HepG2 (cell line): ENCODE results near the gene CCSER1. TPM values are rescaled to one million over a fixed set of nuclear protein-coding genes. Genes with fewer than 3 reads are reported as not detected.

Source experiments
- ATAC-seq: fragments of 200-7000 bp; cut with Tn5 transposase; 3 replicates; pipeline ENCODE4 v1.9.1; 2020; ENCODE audit warnings: mild to moderate bottlenecking, moderate library complexity
- BruUV-seq: library from RNA; stranded (reverse); fragments of 400-500 nt; replicated peaks from 2 replicates; lab custom pipeline; 2021; lab: Mats Ljungman, UMichigan
- CTCF ChIA-PET: fragments of 300-600 bp; formaldehyde crosslinking; extraction: SDS; loops from one replicate; lab custom pipeline; 2021; ENCODE audit warnings: low total read pairs, inconsistent platforms, low intra/inter-chr PET ratio; lab: Yijun Ruan, JAX
- POLR2A ChIA-PET: fragments of 350-600 bp; sonication (Branson Sonifier 250); formaldehyde crosslinking; loops from one replicate; lab custom pipeline; 2020; ENCODE audit warnings: antibody characterized with exemption, inconsistent platforms; lab: Yijun Ruan, JAX
- DNase-seq: peaks from one replicate; pipeline ENCODE4 v3.0.0-alpha.2; 2015; ENCODE audit warnings: low spot score
- FAIRE-seq: peaks from 3 replicates; lab custom pipeline; 2011; peaks lifted over from hg19 to GRCh38; lab: Jason Lieb, UNC
- H2AFZ ChIP-seq: one replicate; pipeline ENCODE4 v1.6.1; 2011; ENCODE audit warnings: low read length, inconsistent platforms
- H3K27ac ChIP-seq: fragments of 300-600 bp; 3 replicates; pipeline ENCODE4 v1.8.0; 2011; ENCODE audit warnings: mixed run types, mild to moderate bottlenecking, mixed read lengths, low read length, inconsistent platforms; ENCODE audit not compliant: insufficient read depth; ENCODE audit errors: extremely low read length
- H3K27me3 ChIP-seq, 2 experiments: fragments of 200-600 bp in 1 of 2; 2 replicates in 1 of 2; 3 replicates in 1 of 2; pipeline versions ENCODE4 v1.6.0 to v1.8.0; 2011; ENCODE audit warnings: low read length in 2 of 2, mild to moderate bottlenecking in 2 of 2, moderate library complexity in 2 of 2, inconsistent platforms in 1 of 2; ENCODE audit not compliant: insufficient read depth in 2 of 2, control insufficient read depth in 1 of 2
- H3K36me3 ChIP-seq, 2 experiments: fragments of 200-600 bp in 1 of 2; replicated peaks in 1 of 2; 2 replicates in 1 of 2; 3 replicates in 1 of 2; pipeline versions ENCODE4 v1.5.1 to v1.8.0; 2011; ENCODE audit warnings: low read length in 2 of 2, inconsistent platforms in 1 of 2; ENCODE audit not compliant: insufficient read depth in 2 of 2, control insufficient read depth in 1 of 2
- H3K4me1 ChIP-seq: 2 replicates; pipeline ENCODE4 v1.5.1; 2012; ENCODE audit warnings: low read length, inconsistent platforms; ENCODE audit not compliant: insufficient read depth
- H3K4me2 ChIP-seq: 2 replicates; pipeline ENCODE4 v1.6.0; 2011; ENCODE audit warnings: low read depth, low read length, inconsistent platforms
- H3K4me3 ChIP-seq, 3 experiments: fragments of 200-600 bp in 1 of 3; sonication (generic), shearing (Covaris generic) in 1 of 3; replicated peaks in 1 of 3; 2 replicates each; pipeline ENCODE4 v1.5.1; 2011 to 2016; ENCODE audit warnings: low read length in 3 of 3, inconsistent platforms in 2 of 3, low read depth in 2 of 3, mild to moderate bottlenecking in 2 of 3, control low read depth in 1 of 3, mixed read lengths in 1 of 3; ENCODE audit not compliant: insufficient read depth in 1 of 3
- H3K79me2 ChIP-seq: one replicate; pipeline ENCODE4 v1.6.1; 2011; ENCODE audit warnings: low read length, inconsistent platforms; ENCODE audit not compliant: insufficient read depth
- H3K9ac ChIP-seq: 2 replicates; pipeline ENCODE4 v1.6.0; 2011; ENCODE audit warnings: mild to moderate bottlenecking, low read depth, low read length, inconsistent platforms; ENCODE audit not compliant: insufficient read depth
- H3K9me3 ChIP-seq: 2 replicates; pipeline ENCODE4 v1.5.1; 2012; ENCODE audit warnings: mild to moderate bottlenecking, low read length
- H4K20me1 ChIP-seq: 2 replicates; pipeline ENCODE4 v1.6.0; 2011; ENCODE audit warnings: inconsistent platforms, mild to moderate bottlenecking, low read length, moderate library complexity; ENCODE audit not compliant: insufficient read depth
- DZIP1 ChIP-seq: sonication (generic); formaldehyde crosslinking; IDR thresholded peaks from 2 replicates; pipeline ENCODE4 v1.5.0; 2020; ENCODE audit warnings: mild to moderate bottlenecking, missing genetic modification reagents
- ELK4 ChIP-seq: sonication (generic); formaldehyde crosslinking; IDR thresholded peaks from 2 replicates; pipeline ENCODE4 v1.9.0; 2021; ENCODE audit warnings: missing genetic modification reagents, borderline replicate concordance
- NFATC3 ChIP-seq: sonication (generic); formaldehyde crosslinking; IDR thresholded peaks from 2 replicates; pipeline ENCODE4 v1.5.1; 2020; ENCODE audit warnings: mild to moderate bottlenecking, missing genetic modification reagents
- RNF2 ChIP-seq: fragments of 450-650 bp; conservative IDR thresholded peaks from 2 replicates; pipeline ENCODE4 v1.6.1; 2016; ENCODE audit warnings: low read depth
- XRCC5 ChIP-seq: fragments of 200-400 bp; formaldehyde crosslinking; optimal IDR thresholded peaks from 2 replicates; pipeline ENCODE3; 2017; ENCODE audit warnings: mild to moderate bottlenecking, low read length
- ZNF180 ChIP-seq: sonication (generic); formaldehyde crosslinking; IDR thresholded peaks from 2 replicates; pipeline ENCODE4 v1.4.0; 2020; ENCODE audit warnings: low read depth, missing genetic modification reagents, borderline replicate concordance
- WGBS: methylation state at CpG from one replicate; pipeline ENCODE4 v1.1.6; 2017; ENCODE audit warnings: low lambda C conversion rate; 5-methylcytosine and 5-hydroxymethylcytosine counted together
- in situ Hi-C: cut with HindIII; loops from 2 replicates; pipeline ENCODE4 v1.10.0; 2017; ENCODE audit warnings: low pct_unique_long_range_greater_than_20kb; ENCODE audit not compliant: extremely low pct_ligation_motif_present
- intact Hi-C: fragments of 100-400 bp; cut with micrococcal nuclease; formaldehyde crosslinking; loops from one replicate; pipeline ENCODE4 v1.10.0; 2022; ENCODE audit not compliant: unreplicated experiment
- polyA plus RNA-seq, 8 experiments: library from polyadenylated mRNA; depleted of rRNA in 3 of 8; stranded (reverse) in 7 of 8; unstranded in 1 of 8; fragments of >200 nt; fragmentation: Illumina TruSeq in 4 of 8; extraction: Trizol in 4 of 8; gene quantifications; 2 replicates each; pipeline versions ENCODE4 v1.2.1 to v1.2.3, GENCODE V29; 2011 to 2016; ENCODE audit warnings: low read depth in 4 of 8, missing spikeins in 1 of 8, mixed read lengths in 1 of 8; ENCODE audit not compliant: insufficient read depth in 1 of 8
- total RNA-seq, 5 experiments: library from RNA; depleted of rRNA; stranded (reverse); fragments of >200 nt; fragmentation: Illumina TruSeq; extraction: Trizol; gene quantifications; 2 replicates each; pipeline ENCODE4 v1.2.3, GENCODE V29; 2016; ENCODE audit warnings: low read depth in 1 of 5

Gene CCSER1
- total and polyA plus RNA-seq, 2 of the 13 experiments (the other 11 are each of a cell fraction or from before 2014, with no cell fraction given): not detected

DNA sequence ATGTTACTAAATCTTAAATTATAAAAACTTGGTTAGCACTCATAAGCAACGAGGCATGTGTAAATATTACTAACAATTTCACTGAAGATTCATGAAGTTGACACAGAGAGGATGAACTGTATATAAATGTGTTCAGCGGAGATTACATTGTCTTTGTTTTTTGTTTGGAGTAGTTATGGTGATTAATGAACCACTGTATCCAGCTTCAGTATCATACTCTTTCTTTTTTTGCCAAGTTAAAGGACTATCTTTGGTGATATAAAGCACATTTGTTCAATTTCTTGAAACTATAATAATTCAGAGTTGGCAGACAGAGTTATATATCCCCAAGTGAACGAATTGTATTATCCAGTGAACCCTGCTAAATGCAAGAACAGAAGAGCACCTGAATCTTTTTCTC, 497.6 kb downstream of the CCSER1 start:
- intact Hi-C loops: no loop called here
- 19% methylated on average over 3 of the region's 3 CpGs for WGBS
- no peaks in the 10 kb centered on the region for H3K79me2 ChIP-seq
- TF ChIP-seq DZIP1 (CRISPR knock-in tag) (no peak), ZNF180 (CRISPR knock-in tag) (no peak), NFATC3 (CRISPR knock-in tag) (no peak), RNF2 (no peak), XRCC5 (no peak), ELK4 (no peak)
- TF ChIP-seq, all 625 proteins: peak for 0
- no peaks in the 10 kb centered on the region for H3K4me1 ChIP-seq
- CTCF ChIA-PET: no interaction called here
- H3K27ac ChIP-seq: no peak overlapping the region
- BruUV-seq: no TSS peak
- no peak overlapping the region for H3K4me2 ChIP-seq
- no peak overlapping the region for H2AFZ ChIP-seq
- H3K9me3 ChIP-seq: no peaks in the 10 kb centered on the region
- ATAC-seq (no peak), FAIRE-seq (no peak), DNase-seq (no peak)
- H4K20me1 ChIP-seq: no peaks in the 10 kb centered on the region
- POLR2A ChIA-PET: no interaction called here
- in situ Hi-C loops: no loop called here
- no peaks in the 10 kb centered on the region for H3K36me3 ChIP-seq
- H3K4me3 ChIP-seq: no peak overlapping the region
- H3K27me3 ChIP-seq: no peaks in the 10 kb centered on the region
- H3K9ac ChIP-seq: no peak overlapping the region
